OCI-LY1 (cell line): ENCODE results near the gene PRADC1.

ENCODE experiments used
- H2AFZ ChIP-seq: fragments of 200-600 bp; sonication (generic), shearing (Covaris generic); 2 replicates; pipeline ENCODE4 v1.6.0; 2014; ENCODE audit warnings: antibody characterized with exemption, mild to moderate bottlenecking, low read length
- H3F3A ChIP-seq: fragments of 200-600 bp; sonication (generic), shearing (Covaris generic); 2 replicates; pipeline ENCODE4 v1.6.0; 2014; ENCODE audit warnings: mild to moderate bottlenecking, antibody characterized with exemption, low read length, moderate library complexity; ENCODE audit not compliant: insufficient read depth
- H3K27ac ChIP-seq: fragments of 200-600 bp; sonication (generic); 2 replicates; pipeline ENCODE4 v1.5.1; 2014; ENCODE audit warnings: low read length, mixed run types, mild to moderate bottlenecking, low read depth; ENCODE audit not compliant: poor library complexity, severe bottlenecking
- H3K27me3 ChIP-seq: fragments of 200-600 bp; sonication (generic); 2 replicates; pipeline ENCODE4 v1.6.0; 2014; ENCODE audit warnings: antibody characterized with exemption, mild to moderate bottlenecking, low read length, moderate library complexity; ENCODE audit not compliant: insufficient read depth
- H3K36me3 ChIP-seq: fragments of 200-600 bp; sonication (generic); 2 replicates; pipeline ENCODE4 v1.6.1; 2014; ENCODE audit warnings: mild to moderate bottlenecking, antibody characterized with exemption, low read length, moderate library complexity, mixed read lengths; ENCODE audit not compliant: insufficient read depth
- H3K4me1 ChIP-seq: fragments of 200-600 bp; sonication (generic); 2 replicates; pipeline ENCODE4 v1.5.1; 2014; ENCODE audit warnings: mild to moderate bottlenecking, low read length, moderate library complexity; ENCODE audit not compliant: insufficient read depth, severe bottlenecking
- H3K4me2 ChIP-seq: fragments of 200-600 bp; sonication (generic), shearing (Covaris generic); 2 replicates; pipeline ENCODE4 v1.6.1; 2014; ENCODE audit warnings: low read length
- H3K4me3 ChIP-seq: fragments of 200-600 bp; sonication (generic); 2 replicates; pipeline ENCODE4 v1.5.1; 2014; ENCODE audit warnings: low read length, low read depth, mild to moderate bottlenecking, mixed read lengths; ENCODE audit not compliant: poor library complexity, severe bottlenecking
- H3K79me2 ChIP-seq: fragments of 200-600 bp; shearing (Covaris generic); 2 replicates; pipeline ENCODE4 v1.6.1; 2016; ENCODE audit warnings: mixed run types, low read length, mixed read lengths; ENCODE audit not compliant: insufficient read depth
- H3K9ac ChIP-seq: fragments of 200-600 bp; sonication (generic), shearing (Covaris generic); 2 replicates; pipeline ENCODE4 v1.6.1; 2014; ENCODE audit warnings: mild to moderate bottlenecking, low read length, mixed read lengths
- H3K9me2 ChIP-seq: fragments of 200-600 bp; sonication (generic), shearing (Covaris generic); 2 replicates; pipeline ENCODE4 v1.6.1; 2014; ENCODE audit warnings: low read depth, mild to moderate bottlenecking, low read length, mixed read lengths
- H3K9me3 ChIP-seq: fragments of 200-600 bp; shearing (Covaris generic); 2 replicates; pipeline ENCODE4 v1.6.1; 2014; ENCODE audit warnings: low read length, mixed read lengths
- H4K20me1 ChIP-seq: fragments of 200-600 bp; sonication (generic), shearing (Covaris generic); 2 replicates; pipeline ENCODE4 v1.6.0; 2016; ENCODE audit warnings: mild to moderate bottlenecking, low read length; ENCODE audit not compliant: insufficient read depth
- EZH2 ChIP-seq: fragments of 200-600 bp; sonication (generic), shearing (Covaris generic); IDR thresholded peaks from 2 replicates; pipeline ENCODE4 v1.8.0; 2017; ENCODE audit warnings: borderline replicate concordance, mixed run types, mild to moderate bottlenecking, antibody characterized with exemption, low read length, moderate library complexity, mixed read lengths
- TF ChIP-seq, protein P1 (sequence below): fragments of 200-600 bp; sonication (generic), shearing (Covaris generic); IDR thresholded peaks from 2 replicates; pipeline ENCODE4 v1.5.1; 2017; ENCODE audit warnings: mild to moderate bottlenecking, antibody characterized with exemption, low read length, moderate library complexity, mixed read lengths

The PRADC1 gene

DNA sequence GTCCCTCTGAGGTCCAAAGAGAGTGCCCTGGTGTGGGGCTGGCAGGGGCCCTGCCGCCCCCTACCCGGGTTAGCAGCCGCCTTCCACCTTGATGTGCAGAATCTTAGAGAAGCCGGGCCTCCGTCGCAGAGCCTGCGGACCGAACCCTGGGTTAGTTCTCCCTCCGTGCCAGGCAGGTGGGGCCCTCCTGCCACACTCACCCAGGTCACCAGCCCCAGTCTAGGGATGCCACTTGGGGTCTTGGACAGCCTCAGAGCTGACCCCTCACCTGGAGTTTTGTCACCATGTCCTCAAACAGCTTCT, 25.8 kb upstream of the PRADC1 start:
- Histone ChIP-seq H3K27ac (no peak overlapping the region), H3K9me3 (no peaks in the 10 kb centered on the region), H4K20me1 (no peaks in the 10 kb centered on the region), H3K36me3 (peaks cover 84% of the 10 kb centered on the region), H3K9ac (no peak overlapping the region), H3K4me2 (no peak overlapping the region), H3K9me2 (no peaks in the 10 kb centered on the region), H2AFZ (no peak overlapping the region), H3F3A (no peaks in the 10 kb centered on the region), H3K79me2 (no peaks in the 10 kb centered on the region), H3K27me3 (no peaks in the 10 kb centered on the region), H3K4me3 (no peak overlapping the region), H3K4me1 (no peaks in the 10 kb centered on the region)
- TF ChIP-seq EZH2: no peak
- TF ChIP-seq, protein P1, sequence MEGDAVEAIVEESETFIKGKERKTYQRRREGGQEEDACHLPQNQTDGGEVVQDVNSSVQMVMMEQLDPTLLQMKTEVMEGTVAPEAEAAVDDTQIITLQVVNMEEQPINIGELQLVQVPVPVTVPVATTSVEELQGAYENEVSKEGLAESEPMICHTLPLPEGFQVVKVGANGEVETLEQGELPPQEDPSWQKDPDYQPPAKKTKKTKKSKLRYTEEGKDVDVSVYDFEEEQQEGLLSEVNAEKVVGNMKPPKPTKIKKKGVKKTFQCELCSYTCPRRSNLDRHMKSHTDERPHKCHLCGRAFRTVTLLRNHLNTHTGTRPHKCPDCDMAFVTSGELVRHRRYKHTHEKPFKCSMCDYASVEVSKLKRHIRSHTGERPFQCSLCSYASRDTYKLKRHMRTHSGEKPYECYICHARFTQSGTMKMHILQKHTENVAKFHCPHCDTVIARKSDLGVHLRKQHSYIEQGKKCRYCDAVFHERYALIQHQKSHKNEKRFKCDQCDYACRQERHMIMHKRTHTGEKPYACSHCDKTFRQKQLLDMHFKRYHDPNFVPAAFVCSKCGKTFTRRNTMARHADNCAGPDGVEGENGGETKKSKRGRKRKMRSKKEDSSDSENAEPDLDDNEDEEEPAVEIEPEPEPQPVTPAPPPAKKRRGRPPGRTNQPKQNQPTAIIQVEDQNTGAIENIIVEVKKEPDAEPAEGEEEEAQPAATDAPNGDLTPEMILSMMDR: no peak

DNA sequence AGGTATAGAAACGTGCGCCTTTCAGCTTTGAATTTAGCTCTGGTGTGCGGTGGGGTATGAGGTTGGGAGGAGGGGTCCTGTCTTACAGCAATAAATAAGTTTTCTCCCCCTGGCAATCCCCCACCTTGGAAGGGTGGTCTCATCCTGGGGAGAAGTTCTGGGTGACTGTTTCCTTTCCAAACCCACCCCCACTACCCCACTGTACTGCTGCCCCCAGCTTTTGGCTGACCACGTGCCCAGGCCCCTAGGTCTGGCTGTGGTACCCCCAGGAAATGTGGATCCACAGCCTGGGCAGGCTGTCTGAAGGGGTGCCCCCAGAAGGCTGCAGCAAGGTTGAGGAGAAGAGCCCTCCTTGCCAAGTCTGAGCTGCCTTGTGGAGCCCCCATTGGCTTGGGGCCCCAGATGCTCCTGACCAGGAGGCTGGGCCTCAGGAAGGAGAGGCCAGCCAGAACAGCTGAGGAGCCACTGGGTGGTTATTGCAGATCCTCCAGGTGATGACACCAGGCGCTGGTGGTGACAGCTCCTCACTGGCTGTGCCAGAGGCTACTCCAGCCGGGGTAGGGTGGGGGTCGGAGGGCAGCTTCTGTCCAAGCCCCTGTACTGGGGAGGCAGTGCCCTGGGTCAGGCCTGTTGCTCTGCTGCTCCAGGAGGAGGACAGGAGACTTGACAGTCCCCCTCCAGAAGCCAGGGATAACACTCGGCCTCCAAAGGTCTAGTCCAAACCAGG, 25.3 kb upstream of the PRADC1 start:
- Histone ChIP-seq H3K27ac (no peak overlapping the region), H3K27me3 (no peaks in the 10 kb centered on the region), H3K9me2 (no peaks in the 10 kb centered on the region), H3K4me1 (no peaks in the 10 kb centered on the region), H4K20me1 (no peaks in the 10 kb centered on the region), H3K36me3 (peaks cover 84% of the 10 kb centered on the region), H3K79me2 (no peaks in the 10 kb centered on the region), H3K4me3 (no peak overlapping the region), H3F3A (no peaks in the 10 kb centered on the region), H3K9ac (no peak overlapping the region), H3K4me2 (no peak overlapping the region), H2AFZ (no peak overlapping the region), H3K9me3 (no peaks in the 10 kb centered on the region)
- TF ChIP-seq, protein P1: no peak
- no peak for TF ChIP-seq EZH2

- H3K9me2 ChIP-seq: no peaks in the 10 kb centered on the region
- no peaks in the 10 kb centered on the region for H3K27me3 ChIP-seq
- H2AFZ ChIP-seq: no peak overlapping the region
- H3K4me2 ChIP-seq: no peak overlapping the region
- peaks cover 4% of the 10 kb centered on the region; the same call in 1 of the 2 replicates for H3F3A ChIP-seq
- H4K20me1 ChIP-seq: no peaks in the 10 kb centered on the region
- H3K9me3 ChIP-seq: no peaks in the 10 kb centered on the region
- peaks cover 86% of the 10 kb centered on the region for H3K36me3 ChIP-seq
- no peak overlapping the region for H3K4me3 ChIP-seq
- no peak overlapping the region for H3K27ac ChIP-seq
- no peak for TF ChIP-seq EZH2
- no peak overlapping the region for H3K9ac ChIP-seq
- H3K79me2 ChIP-seq: no peaks in the 10 kb centered on the region
- H3K4me1 ChIP-seq: no peaks in the 10 kb centered on the region
Measured at GRCh38 chr2:73257425-73258125, 24.5 kb upstream of the PRADC1 start.
